HG02623 (cell line): ENCODE data around the gene SYT2.

Experiments used
- ATAC-seq: cut with Tn5 transposase; IDR thresholded peaks from one replicate; pipeline ENCODE4 v1.9.1; 2021; ENCODE audit warnings: moderate library complexity; ENCODE audit not compliant: unreplicated experiment

Gene SYT2

DNA sequence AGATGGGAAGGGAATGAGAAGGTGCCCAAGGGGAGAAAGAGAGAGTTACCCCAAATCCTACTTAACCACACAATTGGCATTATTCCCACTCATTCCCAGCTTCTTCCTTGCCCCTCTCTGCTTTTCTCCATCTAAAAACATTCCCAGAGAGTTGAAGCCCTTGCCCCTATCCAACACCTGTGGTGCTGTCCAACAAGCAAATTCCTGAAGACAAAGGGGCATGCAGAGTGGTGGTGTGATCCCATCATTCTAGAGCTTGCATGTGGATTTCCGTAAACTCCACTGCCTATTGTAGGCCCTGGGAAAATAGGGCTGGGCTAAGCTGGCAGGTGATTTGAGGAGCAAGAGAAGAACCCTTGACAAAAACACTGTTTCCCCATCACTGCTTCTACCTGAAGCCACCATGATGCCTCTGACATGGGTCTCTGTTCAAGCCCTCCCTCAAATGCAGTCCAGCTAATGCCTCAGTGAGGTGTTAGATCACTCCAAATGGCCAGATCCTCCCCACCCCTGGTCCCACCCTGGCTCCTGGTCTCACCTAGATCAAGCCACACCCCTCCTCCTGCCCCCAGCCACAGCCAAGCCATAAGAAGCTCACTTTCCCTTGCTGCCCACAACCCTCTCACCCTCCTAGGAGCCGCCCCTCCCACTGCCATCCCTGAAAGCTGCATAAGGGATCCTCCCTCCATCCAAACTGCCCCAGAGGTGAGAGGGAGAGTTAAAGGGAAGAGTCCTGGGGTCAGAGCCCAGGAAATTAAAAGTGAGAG, 29.5 kb downstream of the SYT2 start:
- ATAC-seq, result no peak

DNA sequence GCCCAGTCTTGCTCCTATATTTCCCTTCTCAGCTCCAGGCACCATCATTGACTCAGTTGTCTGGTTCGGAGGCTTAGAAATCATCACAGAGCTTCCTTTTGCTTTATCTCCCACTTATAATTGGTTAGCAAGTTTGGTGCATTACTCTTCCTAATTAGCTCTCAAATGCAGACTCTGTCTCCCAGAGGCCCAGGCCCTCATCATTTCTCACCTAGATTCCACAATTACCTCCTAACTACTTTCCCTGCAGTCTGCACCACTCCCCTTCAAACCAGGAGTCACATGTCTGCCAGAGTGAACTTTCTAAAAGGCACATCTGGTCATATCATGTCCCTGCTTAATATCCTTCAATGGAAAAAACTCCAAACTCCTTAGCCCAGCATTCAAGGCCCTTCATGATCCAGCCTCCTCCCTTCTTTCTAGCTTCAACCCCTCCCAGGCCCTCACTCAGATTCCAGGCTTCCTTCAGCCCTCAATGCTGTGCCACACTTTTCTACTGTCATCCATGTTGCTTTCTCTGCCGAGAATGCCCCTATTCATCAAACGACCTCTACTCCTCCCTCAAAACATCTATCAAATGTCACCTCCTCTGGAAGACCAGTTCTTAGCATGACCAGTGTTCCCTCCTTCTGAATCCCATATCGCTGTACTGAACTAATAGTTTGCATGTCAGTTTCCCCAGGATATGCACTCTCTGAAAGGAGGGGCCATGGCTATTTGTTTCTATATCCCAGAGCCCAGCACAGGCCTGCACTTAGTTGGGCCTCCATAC, 30.7 kb downstream of the SYT2 start:
- ATAC-seq, result no peak

DNA sequence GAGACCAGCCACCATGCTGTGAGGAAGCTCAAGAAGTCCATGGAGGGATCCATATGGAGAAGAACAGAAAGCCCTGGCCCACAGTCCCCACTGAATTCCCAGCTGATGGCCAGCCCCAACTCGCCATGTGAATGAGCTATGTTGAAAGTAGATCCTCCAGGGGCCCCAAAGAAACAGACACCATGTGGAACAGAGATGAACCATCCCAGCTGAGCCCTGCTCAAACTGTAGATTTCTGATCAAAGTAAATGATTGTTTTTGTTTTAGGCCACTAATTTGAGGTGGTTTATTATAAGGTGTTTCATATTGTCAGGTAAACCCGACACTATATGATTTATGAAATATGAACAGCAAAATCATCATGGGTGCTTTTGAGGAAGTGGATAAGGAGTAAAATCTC, 32.8 kb downstream of the SYT2 start:
- ATAC-seq, result no peak

DNA sequence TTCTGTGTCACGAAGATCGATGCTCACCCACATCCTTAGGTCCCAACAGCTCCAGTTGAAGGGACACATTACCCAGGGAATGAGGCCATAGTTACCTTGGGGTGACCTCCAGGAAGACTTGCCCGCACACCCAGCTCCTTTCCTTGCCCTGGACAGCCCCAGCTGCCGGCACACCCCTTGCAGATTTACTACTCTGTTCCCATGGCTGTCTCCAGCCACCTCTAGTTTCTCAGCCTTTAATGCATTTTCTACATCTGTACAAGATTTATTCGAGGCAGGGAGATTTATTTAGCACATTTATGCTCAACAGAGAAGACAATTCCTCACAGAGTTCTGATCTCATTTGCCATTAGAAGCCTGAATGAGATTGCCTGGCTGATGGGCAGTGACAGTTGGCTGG, 36.7 kb downstream of the SYT2 start:
- ATAC-seq, result no peak

DNA sequence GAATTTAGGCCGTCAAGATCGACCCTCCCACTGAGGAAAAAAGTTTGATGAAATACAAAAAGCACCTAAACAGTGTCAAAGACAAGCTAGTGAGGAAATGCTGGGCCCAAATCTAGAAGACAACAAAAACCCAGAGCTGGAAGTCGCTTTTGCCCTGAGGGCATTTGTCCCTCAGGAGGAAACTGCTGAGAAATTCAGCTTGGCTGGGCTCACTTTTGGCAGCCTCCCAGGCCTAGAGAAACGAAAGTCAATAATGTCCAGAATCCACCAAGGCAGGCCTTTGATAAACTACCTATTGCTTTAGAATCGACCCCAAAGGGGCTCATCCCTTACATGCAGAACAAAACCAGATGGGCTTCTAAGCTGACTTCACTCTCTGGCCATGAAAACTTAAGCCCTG, 38.9 kb downstream of the SYT2 start:
- ATAC-seq, result no peak

DNA sequence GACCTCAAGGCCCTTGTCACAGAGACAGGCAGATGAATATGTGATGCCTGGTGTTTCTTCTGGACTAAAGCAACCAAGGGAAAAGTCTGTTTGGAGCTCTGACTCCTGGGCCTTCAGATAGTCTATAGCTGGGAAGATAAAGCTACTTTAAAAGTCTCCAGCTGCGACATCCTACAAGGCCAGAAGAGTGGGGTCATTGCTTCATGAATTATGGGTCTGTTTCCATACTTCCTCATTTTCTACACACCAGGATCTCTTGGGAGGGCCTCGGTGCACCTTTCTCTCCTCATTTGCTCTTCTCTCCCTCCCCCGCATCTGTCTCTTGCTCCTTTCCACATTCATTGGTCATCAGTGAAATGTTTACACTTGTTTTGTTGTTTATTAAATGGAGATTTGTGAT, 44.8 kb downstream of the SYT2 start:
- ATAC-seq, result no peak

DNA sequence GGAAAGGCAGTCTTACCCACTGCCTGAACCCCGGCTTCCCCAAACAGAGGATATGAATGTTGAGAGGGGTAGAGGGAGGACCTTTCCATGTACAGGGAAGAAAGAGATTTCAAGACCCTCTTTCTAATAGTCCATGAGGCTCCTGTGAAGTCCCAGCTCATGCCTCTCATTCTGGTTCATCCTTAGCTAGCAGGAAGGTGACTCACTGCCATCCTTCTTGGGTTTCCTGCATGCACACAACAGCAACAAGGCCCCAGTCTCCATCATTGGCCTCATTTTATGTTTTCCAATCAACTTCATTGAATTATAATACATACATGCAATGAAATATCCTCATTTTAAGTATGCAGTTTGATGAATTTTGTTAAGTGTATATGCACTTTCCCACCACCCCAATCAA, 46.2 kb downstream of the SYT2 start:
- no peak for ATAC-seq

DNA sequence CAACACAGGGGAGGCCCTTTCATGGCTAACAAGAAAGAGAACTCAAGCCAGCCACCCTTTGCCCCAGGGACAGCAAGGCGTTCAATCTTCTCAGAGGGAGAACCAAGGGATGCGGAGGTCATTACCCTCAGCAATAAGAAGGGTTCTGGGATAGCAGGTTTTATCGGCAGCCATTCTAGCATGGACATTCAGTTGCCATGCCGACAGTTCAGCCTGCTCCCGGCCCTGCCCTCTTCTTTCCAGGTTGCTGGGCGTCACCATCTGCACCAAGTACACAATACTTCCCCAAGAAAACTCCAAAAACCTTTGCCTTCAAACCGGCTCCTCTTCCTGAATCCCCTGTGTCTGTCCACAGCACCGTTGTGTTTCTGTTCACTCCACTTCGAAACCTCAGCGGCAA, 47.1 kb downstream of the SYT2 start:
- ATAC-seq, result no peak

DNA sequence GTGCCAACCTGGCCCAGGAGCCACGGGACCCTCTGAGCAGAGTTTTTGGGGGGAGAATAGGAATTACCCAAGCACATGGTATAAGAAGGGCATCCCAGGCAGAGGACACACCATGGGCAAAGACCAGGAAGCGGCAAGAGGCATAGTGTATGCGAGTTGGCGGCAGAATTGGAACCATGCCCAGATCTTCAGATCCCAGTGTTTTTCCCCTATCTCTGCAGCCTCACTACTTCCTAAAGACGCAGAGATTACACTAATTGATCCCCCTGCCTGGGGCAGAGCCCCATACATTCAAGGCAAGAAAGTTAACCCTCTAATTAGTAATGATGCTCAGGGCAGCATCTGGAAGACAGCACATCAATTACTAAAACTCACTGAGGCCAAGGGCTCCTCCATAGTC, 48.2 kb downstream of the SYT2 start:
- ATAC-seq, result no peak

DNA sequence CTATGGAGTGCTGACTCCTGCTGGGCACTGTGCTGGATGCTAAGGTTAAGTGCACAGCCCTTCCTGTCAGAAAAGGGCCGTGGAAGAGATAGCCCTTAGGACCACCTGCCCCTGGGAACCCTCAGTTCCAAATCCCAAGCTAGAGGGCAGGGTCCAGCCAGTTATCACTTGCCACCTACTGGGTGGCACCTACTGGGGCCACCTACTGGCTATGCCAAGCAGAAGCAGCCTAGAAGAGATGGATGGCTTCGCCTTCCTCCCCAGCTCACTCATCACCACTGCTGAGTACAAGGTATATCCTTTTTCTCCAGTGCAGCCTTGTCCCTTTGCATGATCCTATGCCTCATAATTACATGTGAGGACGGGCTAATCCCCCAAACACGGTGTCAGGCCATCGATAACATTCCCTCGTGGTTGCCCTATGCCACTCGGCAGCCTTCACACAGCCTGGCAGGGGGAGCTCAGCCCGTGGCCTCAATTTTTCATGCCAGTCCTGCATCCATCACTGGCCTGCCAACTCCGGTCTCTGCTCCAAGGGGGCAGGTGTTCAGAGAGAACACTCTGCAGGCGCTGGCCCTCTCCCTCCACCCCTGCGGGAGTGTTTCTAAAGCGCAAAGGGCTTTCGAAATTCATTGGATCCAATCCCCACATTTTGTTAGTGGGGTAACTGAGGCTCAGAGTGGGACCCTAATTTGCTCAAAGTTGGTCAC, 49.0 kb downstream of the SYT2 start:
- no peak for ATAC-seq

DNA sequence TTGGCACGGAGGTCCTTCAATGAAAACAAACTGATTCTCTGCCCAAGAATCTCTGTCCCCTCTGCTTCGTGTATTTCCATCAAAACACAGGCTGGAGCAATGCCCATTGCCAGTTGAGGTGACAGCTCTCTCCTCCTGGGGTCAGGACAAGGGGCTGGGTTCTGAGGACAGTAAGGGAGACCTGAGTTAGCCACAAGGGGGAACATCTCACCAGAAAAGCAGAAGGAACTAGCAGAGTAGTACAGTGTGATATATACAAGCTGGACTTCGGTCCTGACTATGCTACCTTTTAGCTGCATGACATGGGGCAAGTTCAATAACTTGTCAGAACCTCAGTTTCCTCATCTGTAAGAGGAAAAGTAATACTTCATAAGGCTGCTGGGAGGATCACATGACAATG, 50.3 kb downstream of the SYT2 start:
- ATAC-seq, result no peak

DNA sequence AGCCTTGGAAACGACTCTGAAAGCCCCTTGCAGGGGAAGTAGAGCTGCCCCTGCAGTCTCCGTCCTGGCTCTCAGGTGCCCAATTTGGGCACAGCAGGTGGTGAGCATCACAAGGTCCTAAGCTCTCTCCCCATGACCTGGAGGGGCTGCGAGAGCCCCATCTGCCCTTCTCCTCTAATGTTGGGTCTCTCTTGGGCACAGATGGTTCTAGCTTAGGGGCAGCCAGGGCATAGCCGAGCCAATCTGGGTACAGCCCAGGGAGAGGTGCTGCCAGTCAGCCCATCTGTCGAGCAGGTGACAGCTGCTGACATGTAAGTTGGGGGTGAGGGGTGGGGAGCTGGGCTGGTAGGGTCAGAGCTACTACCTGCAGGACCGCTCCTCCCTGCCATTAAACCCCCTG, 50.7 kb downstream of the SYT2 start:
- no peak for ATAC-seq

DNA sequence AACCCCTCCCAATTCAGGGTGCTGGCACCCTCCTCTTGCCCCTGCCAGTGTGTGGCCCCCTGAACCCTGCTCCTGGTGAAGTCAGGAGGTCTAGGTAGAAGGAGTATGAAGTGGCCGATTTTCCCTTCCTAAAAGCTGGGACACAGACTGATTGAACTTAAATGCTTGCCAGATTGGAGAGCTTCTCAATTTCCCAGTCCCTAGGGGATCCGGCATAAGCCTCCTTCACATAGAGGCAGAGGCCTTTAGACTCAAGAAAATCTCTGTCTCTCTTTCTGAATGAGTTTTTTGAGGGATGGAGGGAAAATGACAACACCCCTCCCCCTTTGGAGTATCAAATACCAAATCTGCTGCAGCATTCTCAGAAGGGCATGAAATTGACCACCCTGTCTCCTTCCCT, 51.5 kb downstream of the SYT2 start:
- no peak for ATAC-seq

DNA sequence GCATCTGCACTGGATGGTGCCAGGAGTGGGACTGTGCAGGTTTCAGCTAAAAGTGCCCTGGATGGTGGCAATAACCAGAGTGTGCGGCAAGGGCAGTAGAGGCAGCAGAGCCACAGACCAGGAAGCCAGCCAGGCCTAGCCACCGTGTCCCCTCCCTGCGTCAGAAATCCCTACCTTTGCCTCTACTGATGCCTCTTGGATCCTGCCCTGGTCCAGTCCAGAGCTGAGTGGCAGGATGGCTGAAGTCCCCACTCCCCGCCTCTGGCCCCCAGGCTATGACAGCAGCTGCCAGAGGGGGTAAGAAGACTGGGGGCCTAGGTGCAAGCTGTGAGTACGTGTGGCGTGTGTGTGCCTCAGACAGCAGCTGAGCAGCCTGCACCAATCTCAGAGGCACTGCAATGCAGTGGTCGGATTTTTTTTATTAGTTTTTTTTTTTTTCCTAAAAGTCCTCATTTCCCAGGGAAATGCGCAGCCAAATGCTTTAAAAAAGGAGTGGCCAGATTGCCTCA, 51.9 kb downstream of the SYT2 start:
- ATAC-seq, result no peak

DNA sequence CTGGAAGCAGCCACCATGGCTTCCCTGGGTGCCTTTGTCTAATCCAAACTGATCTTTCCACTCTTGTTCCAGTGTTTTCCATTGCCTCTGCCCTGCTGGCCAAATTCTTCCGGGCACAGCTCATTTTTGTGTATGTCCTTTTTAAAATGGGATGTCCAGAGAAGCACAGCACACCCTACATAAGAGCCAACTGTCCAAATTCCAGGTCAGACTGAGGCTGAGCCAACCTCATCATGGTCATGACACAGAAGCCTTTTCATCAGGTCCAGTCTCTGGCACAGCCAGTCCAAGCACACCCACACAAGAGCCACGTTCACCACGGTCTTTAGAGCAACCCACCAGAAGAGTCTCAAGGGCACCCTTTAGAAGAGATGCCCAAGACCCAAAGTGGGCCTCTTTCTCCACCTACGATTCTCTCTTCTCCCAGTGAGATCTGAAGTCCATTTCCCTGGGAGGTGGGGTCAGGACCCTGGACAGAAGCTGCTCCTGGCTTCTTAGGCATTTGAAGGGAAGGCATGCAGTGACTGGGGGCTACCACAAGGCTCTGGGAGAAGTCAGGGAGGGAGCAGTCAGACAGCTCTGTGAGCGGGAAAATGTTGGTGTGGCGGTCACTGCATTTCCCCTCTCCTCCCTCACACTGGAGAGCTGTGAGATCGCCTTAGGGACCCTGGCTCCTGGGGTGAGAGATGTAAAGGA, 53.2 kb downstream of the SYT2 start:
- ATAC-seq, result no peak

DNA sequence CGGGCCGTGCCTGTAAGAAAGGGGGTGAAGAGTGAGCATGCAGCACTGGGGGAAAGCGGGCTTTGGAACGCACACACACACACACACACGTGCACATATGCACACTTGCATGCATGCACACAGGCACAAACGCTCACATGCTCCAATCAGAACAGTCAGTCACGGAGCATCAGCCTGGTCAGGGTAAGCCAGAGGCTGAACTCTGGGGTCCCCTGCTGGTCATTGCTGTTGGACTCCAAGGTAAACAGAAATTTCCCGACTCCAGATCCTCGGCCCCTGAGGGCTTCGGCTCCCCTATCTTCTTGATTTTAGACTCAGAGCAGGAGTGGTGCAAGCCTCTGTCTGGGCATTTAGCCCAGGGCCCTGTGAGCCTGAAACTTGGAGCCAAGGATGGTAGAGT, 54.2 kb downstream of the SYT2 start:
- no peak for ATAC-seq

DNA sequence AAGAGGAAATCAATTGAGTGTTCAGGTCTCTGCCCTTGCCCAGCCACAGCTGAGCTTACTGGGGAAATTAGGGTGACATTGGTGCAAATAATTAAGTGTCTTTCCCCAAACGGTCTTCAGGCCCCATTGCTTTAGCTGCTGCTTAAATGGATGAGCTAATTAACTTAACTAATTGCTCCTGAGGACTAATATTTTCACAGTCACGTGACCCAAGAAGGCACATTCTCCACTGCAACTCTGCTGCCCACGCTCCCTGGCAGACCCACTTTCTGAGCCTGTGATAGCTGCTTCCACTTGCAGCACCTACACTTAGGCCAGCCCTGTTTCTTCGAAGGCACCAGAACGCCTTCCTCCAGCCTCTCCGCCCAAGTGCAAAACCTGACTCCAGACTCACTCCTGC, 56.2 kb downstream of the SYT2 start:
- ATAC-seq, result no peak

DNA sequence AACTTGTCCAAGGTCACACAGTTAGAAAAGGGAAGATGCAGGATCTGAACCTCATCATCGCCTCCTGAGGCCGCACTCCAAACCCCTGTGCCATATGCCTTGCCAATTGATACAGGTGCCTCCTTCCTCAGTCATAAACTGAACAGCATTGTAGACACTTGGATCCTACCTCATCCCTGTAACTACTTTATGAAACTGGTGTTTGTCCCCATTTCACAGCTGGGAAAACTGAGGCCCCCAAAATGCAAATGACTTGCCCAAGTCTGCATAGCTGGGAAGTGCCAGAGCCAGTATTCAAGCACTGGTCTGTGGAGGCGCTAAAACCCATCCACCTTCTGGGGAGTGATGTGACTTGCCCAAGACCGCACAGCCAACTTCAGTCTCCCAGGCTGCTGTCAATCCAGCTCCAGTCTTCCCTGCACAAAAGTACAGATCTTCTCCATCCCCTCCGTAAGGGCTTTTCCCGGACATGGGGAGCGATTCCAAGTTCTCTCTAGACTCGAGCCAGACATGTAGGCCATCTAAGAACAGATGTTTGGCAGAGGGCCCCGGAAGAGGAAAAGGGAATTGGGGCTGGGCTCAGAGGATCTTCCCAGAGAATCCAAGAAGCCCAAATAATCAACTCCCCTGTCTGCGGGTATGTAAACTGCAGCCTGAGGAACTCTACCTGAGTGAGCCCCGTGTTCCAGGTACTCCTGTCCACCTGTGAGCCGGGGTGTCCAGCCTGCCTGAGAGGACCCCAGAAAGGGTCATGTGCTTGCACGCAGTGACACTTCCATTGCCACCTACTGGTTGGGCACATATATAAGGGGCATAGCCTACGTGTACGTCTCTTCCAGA, 60.5 kb downstream of the SYT2 start:
- no peak for ATAC-seq

DNA sequence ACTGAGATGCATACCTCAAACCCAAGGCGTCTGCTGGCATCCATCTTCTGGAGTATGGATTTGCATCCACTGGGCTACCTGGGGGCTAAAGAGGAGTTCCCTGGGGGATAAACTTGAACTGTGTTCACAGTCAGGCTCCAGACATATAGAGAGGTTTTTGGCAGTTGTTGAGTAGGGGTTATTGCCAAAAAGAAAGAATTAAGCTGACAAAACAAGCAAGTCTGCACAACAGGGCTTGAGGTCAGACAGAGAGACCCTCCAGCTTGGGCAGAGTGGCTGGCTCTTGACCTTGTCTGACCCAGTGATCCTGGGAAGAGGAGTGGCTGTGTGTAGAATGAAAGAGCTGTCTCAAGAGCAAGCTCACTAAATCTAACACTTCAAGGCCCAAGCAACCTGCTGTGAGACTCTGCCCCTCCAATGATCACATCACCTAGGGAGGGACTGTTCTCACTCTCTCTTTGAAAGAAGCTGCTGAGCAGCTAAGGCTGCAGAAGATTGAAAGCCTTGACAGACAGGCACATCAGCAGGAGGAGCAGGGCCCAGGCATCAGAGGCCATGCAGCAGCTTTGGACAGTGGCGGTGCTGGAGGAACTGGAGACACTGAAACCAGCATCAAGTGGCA, 61.5 kb downstream of the SYT2 start:
- no peak for ATAC-seq

DNA sequence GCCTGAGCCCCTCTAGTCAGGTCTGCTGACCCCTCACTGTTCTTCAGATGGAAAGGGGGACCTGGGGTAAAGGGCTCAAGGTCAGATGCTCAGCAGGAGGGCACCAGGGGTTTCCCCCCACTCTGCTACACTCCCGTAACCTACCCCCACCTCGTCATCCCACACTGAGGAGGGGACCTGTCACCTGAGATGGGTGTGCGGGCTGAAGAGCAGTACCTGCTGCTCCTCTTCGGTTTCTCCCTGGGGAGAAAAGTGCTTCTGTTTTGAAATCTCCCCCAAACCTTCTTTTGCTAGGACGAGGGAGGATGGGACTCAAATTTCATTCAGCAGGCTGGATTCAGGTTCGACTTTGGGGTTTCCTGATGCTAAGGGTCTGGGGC, 65.2 kb downstream of the SYT2 start:
- ATAC-seq, result no peak
